ENCODE measurements around the gene GPR89A.

DNA sequence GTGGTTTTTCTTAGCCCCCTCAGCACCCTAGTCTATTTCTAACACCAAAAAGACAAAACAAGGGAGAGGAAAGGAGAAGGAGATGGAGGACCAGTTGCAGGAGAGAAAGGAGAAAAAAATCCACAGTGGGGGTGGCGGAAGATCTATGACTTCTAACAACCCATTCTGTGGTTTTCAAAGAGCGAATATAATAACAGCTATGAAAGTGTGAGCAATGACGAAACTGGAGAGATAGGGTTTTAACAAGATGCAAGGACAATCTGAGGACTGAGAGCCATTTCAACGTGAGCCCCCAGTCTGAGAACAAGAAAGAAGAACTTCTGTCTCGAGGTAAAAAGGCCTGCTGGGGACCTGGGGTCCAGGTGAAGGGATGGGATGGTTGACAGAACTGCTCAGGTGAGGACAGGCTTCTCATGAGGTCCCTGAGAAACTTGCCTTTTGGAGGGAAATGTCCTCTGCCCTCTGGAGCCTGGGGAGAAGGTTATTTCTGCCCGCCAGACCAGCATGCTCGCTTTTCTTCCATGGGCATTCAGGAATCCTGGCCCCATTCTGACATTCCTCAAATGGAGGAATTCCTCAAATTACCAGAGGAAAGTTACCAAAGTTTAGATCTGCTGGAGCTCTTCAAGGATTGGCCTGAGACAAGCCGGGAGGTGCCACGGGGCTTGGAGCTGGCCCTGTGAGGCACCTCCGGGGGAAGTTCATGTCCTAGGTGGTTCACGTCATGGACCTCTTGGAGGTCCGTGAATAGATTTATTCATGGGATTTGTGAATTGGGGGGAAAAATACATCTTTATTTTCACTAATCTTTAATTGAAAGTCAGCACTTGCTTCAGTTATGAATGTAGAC lies 111.7 kb downstream of the GPR89A start, which contains the start of gene CD160:
- TF ChIP-seq, protein P1, sequence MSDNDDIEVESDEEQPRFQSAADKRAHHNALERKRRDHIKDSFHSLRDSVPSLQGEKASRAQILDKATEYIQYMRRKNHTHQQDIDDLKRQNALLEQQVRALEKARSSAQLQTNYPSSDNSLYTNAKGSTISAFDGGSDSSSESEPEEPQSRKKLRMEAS (IDR thresholded peaks at IDR 0.05), result no peak
- TF ChIP-seq POLR2A (IDR thresholded peaks at IDR 0.05; ENCODE audit: control extremely low read depth in 1 of 2, low read depth in 2 of 2, low read length in 2 of 2) (no peak), JUN (IDR thresholded peaks at IDR 0.05; ENCODE audit: low read depth, low read length) (no peak)

All from H1 (cell line).